ENCODE measurements around the gene GPER1.

DNA sequence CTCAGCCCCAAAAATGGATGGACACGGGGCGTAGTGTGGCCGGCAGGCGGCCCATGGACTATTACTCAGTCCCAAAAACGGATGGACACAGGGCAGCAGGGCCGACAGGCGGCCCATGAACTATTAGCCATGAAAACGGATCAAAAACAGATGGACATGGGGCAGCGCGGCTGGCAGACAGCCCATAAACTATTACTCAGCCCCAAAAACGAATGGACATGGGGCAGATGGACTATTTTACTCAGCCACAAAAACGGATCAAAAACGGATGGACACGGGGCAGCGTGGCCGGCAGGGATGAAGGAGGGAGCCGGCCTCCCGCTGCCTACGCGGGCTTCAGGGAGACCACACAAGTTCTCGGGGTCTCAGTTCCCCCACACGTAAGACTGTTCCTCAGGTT lies 32.9 kb downstream of the GPER1 start:
- TF ChIP-seq FOXS1 (CRISPR knock-in tag; IDR thresholded peaks at IDR 0.05) (no peak), JUN (IDR thresholded peaks at IDR 0.05) (no peak)
- TF ChIP-seq, protein P1, sequence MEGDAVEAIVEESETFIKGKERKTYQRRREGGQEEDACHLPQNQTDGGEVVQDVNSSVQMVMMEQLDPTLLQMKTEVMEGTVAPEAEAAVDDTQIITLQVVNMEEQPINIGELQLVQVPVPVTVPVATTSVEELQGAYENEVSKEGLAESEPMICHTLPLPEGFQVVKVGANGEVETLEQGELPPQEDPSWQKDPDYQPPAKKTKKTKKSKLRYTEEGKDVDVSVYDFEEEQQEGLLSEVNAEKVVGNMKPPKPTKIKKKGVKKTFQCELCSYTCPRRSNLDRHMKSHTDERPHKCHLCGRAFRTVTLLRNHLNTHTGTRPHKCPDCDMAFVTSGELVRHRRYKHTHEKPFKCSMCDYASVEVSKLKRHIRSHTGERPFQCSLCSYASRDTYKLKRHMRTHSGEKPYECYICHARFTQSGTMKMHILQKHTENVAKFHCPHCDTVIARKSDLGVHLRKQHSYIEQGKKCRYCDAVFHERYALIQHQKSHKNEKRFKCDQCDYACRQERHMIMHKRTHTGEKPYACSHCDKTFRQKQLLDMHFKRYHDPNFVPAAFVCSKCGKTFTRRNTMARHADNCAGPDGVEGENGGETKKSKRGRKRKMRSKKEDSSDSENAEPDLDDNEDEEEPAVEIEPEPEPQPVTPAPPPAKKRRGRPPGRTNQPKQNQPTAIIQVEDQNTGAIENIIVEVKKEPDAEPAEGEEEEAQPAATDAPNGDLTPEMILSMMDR (IDR thresholded peaks at IDR 0.05), result no peak
- TF ChIP-seq, protein P2, sequence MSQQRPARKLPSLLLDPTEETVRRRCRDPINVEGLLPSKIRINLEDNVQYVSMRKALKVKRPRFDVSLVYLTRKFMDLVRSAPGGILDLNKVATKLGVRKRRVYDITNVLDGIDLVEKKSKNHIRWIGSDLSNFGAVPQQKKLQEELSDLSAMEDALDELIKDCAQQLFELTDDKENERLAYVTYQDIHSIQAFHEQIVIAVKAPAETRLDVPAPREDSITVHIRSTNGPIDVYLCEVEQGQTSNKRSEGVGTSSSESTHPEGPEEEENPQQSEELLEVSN (IDR thresholded peaks at IDR 0.05; ENCODE audit: borderline replicate concordance, low read depth), result no peak

All from A549 (cell line).